ENCODE measurements around the gene EGFR. TPM values are rescaled to one million over a fixed set of nuclear protein-coding genes. Genes with fewer than 3 reads are reported as not detected.

Gene EGFR
- polyA plus RNA-seq, 1 of the 3 experiments (the other 2 are of a cell fraction): 37.6 TPM

GRCh38 chr7:55145606-55146005, 126.8 kb downstream of the EGFR start:
- POLR2A ChIA-PET: no interaction called here

More at GRCh38 chr7:55145606-55146005, 126.8 kb downstream of the EGFR start:
- no peak overlapping the region for H3K4me3 ChIP-seq (ENCODE audit: low read depth in 2 of 2, low read length in 1 of 2)
- no peak for DNase-seq
- TF ChIP-seq EP300 (IDR thresholded peaks at IDR 0.05; ENCODE audit: borderline replicate concordance in 1 of 2, low read depth in 1 of 2, low read length in 1 of 2) (no peak), RAD21 (IDR thresholded peaks at IDR 0.05; ENCODE audit: low read length) (no peak), USF2 (IDR thresholded peaks at IDR 0.05; ENCODE audit: borderline replicate concordance, low read depth, low read length) (no peak), USF1 (IDR thresholded peaks at IDR 0.05; ENCODE audit: borderline replicate concordance, low read depth) (no peak), MEF2A (IDR thresholded peaks at IDR 0.05; ENCODE audit: borderline replicate concordance, low read depth) (no peak), JUND (IDR thresholded peaks at IDR 0.05) (no peak), SIN3A (IDR thresholded peaks at IDR 0.05; ENCODE audit: borderline replicate concordance, low read depth, low read length) (no peak), RFX5 (IDR thresholded peaks at IDR 0.05; ENCODE audit: low read length) (no peak), ELF1 (IDR thresholded peaks at IDR 0.05) (no peak), CHD2 (IDR thresholded peaks at IDR 0.05; ENCODE audit: low read length, partially characterized antibody) (no peak), MAX (IDR thresholded peaks at IDR 0.05; ENCODE audit: low read depth) (no peak), MXI1 (IDR thresholded peaks at IDR 0.05; ENCODE audit: low read depth, low read length) (no peak), IRF3 (IDR thresholded peaks at IDR 0.05; ENCODE audit: low read depth, low read length) (no peak), CTCF (IDR thresholded peaks at IDR 0.05) (no peak), SMC3 (IDR thresholded peaks at IDR 0.05; ENCODE audit: low read depth, low read length) (no peak), YY1 (IDR thresholded peaks at IDR 0.05; ENCODE audit: low read depth) (no peak), FOSL2 (IDR thresholded peaks at IDR 0.05; ENCODE audit: borderline replicate concordance, low read depth) (no peak), POLR2AphosphoS5 (IDR thresholded peaks at IDR 0.05; ENCODE audit: low read depth, low read length) (no peak)
- peaks cover 57 to 81% of the 10 kb centered on the region in 2 experiments for H3K36me3 ChIP-seq (replicated peaks in 1 of 2; ENCODE audit: control insufficient read depth in 1 of 2, insufficient read depth in 2 of 2, low read length in 1 of 2)
- no peak overlapping the region for H3K27ac ChIP-seq (ENCODE audit: low read depth in 2 of 2, low read length in 1 of 2)
- no peaks in the 10 kb centered on the region for H4K20me1 ChIP-seq (ENCODE audit: insufficient read depth)
- H3K79me2 ChIP-seq (ENCODE audit: insufficient read depth): peaks cover 28% of the 10 kb centered on the region
- no peaks in the 10 kb centered on the region for H3K27me3 ChIP-seq (ENCODE audit: insufficient read depth)
- H3K4me2 ChIP-seq: no peak overlapping the region
- peaks cover 10% of the 10 kb centered on the region for H3F3A ChIP-seq (replicated peaks; ENCODE audit: insufficient read depth)
- no peaks in the 10 kb centered on the region for H3K9me2 ChIP-seq
- no peak overlapping the region for H2AFZ ChIP-seq (ENCODE audit: low read depth)
- WGBS (ENCODE audit: low lambda C conversion rate): 92% methylated on average over 4 of the region's 4 CpGs
- H3K9ac ChIP-seq: no peak overlapping the region
- H3K9me3 ChIP-seq: no peaks in the 10 kb centered on the region
- CTCF ChIA-PET: interaction anchor here (0.7 to 17.9 kb wide), 15 partner anchors 9 to 371 kb away, joined by 3 to 211 read pairs (median 4); no protein-coding TSS in a partner anchor
- H3K4me1 ChIP-seq (ENCODE audit: control insufficient read depth in 1 of 2, insufficient read depth in 2 of 2, low read depth in 1 of 2, low read length in 1 of 2): peaks cover 0 to 9% of the 10 kb centered on the region in 2 experiments; a peak in 1 of 4 replicates

Measured in SK-N-SH (cell line).